ENCODE data around the gene ETV6.

GRCh38 chr12:11641522-11641921 is 8.0 kb upstream of the ETV6 start:
- TF ChIP-seq CTCF (conservative IDR thresholded peaks at IDR 0.05; ENCODE audit: low read length) (no peak), EZH2phosphoT487 (IDR thresholded peaks at IDR 0.05; ENCODE audit: borderline replicate concordance, low read depth, low read length) (no peak)
